ENCODE results near the gene SLC26A9. TPM values are rescaled to one million over a fixed set of nuclear protein-coding genes. Genes with fewer than 3 reads are reported as not detected.

SLC26A9 gene
- total RNA-seq, 2 donors from 2014 or later = 0.22 TPM

DNA sequence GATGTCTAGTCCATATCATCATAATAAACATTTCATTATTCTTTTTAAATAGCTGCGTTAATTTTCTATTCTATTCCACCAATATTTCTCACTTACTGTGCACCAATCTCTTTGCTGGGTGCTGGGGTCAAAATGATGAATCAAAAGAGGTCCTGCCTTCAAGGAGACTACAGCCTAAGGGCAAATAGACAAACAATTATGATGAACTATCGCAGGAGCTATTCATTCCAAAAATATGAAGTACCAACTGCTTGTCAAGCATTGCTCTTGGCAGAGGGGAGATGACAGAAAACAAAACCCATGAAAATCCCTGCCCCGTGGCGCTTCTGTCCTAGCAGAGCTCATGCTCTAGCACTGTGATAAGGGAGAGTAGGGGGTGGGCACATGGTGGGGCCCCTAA, 28.8 kb upstream of the SLC26A9 start:
- H3K36me3 ChIP-seq (ENCODE audit: control insufficient read depth, insufficient read depth, low read length) = no peaks in the 10 kb centered on the region
- DNase-seq = no peak
- H3K9me3 Mint-ChIP-seq = no peaks in the 10 kb centered on the region

DNA sequence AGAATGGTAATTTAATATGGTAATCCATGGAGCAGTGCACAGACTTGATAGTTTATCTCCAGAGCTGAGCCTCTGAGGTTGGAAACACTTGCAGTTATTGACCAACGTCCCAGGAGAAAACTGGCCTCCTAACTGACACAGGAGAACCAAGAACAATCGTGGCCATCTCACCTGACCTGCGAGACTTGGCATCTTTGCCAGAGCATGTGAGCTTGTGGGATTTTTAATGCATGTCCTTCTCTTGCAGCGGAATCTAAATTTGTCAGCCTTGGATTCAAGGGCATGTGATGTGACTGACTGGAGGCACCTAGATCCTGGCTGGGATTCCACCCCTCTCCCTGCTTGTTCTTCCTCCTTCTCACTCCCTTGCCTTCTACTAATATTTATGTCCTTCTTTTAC, 27.8 kb upstream of the SLC26A9 start:
- Histone ChIP-seq H3K36me3 (ENCODE audit: control insufficient read depth, insufficient read depth, low read length) (no peaks in the 10 kb centered on the region), H3K4me1 (ENCODE audit: control insufficient read depth, insufficient read depth, low read length) (no peaks in the 10 kb centered on the region), H3K4me3 (ENCODE audit: low read length) (no peak overlapping the region), H3K27ac (ENCODE audit: low read depth, low read length) (no peak overlapping the region), H3K27me3 (ENCODE audit: control insufficient read depth, insufficient read depth, low read length, poor library complexity, severe bottlenecking) (no peaks in the 10 kb centered on the region), H3K9me3 (ENCODE audit: control insufficient read depth, low read length) (no peaks in the 10 kb centered on the region), H3K9ac (ENCODE audit: extremely low read depth, low read length, poor library complexity, severe bottlenecking) (no peak overlapping the region)
- H3K9me3 Mint-ChIP-seq = no peaks in the 10 kb centered on the region
- no peak overlapping the region for H3K4me3 Mint-ChIP-seq
- H3K4me1 Mint-ChIP-seq = peaks cover 2% of the 10 kb centered on the region
- DNase-seq = no peak
- WGBS, 2 experiments (ENCODE audit: insufficient coverage in 1 of 2, insufficient read length in 1 of 2) = 88 to 91% methylated on average over 4 of the region's 4 CpGs
- H3K36me3 Mint-ChIP-seq (ENCODE audit: low read depth) = no peaks in the 10 kb centered on the region
- peaks cover 1% of the 10 kb centered on the region for H3K27me3 Mint-ChIP-seq (ENCODE audit: insufficient read depth)
- TF ChIP-seq, protein P1, sequence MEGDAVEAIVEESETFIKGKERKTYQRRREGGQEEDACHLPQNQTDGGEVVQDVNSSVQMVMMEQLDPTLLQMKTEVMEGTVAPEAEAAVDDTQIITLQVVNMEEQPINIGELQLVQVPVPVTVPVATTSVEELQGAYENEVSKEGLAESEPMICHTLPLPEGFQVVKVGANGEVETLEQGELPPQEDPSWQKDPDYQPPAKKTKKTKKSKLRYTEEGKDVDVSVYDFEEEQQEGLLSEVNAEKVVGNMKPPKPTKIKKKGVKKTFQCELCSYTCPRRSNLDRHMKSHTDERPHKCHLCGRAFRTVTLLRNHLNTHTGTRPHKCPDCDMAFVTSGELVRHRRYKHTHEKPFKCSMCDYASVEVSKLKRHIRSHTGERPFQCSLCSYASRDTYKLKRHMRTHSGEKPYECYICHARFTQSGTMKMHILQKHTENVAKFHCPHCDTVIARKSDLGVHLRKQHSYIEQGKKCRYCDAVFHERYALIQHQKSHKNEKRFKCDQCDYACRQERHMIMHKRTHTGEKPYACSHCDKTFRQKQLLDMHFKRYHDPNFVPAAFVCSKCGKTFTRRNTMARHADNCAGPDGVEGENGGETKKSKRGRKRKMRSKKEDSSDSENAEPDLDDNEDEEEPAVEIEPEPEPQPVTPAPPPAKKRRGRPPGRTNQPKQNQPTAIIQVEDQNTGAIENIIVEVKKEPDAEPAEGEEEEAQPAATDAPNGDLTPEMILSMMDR (conservative IDR thresholded peaks at IDR 0.05) = no peak
- no peak overlapping the region for H3K27ac Mint-ChIP-seq

More for the DNA sequence above, 28.8 kb upstream of the SLC26A9 start:
- TF ChIP-seq, protein P1 (conservative IDR thresholded peaks at IDR 0.05) = no peak
- no peaks in the 10 kb centered on the region for H3K9me3 ChIP-seq (ENCODE audit: control insufficient read depth, low read length)
- H3K27me3 ChIP-seq (ENCODE audit: control insufficient read depth, insufficient read depth, low read length, poor library complexity, severe bottlenecking) = no peaks in the 10 kb centered on the region
- H3K4me1 ChIP-seq (ENCODE audit: control insufficient read depth, insufficient read depth, low read length) = peaks cover 6% of the 10 kb centered on the region
- H3K4me3 ChIP-seq (ENCODE audit: low read length) = no peak overlapping the region
- Mint-ChIP-seq H3K4me3 (no peak overlapping the region), H3K4me1 (peaks cover 6% of the 10 kb centered on the region), H3K27me3 (ENCODE audit: insufficient read depth) (peaks cover 1% of the 10 kb centered on the region), H3K27ac (no peak overlapping the region), H3K36me3 (ENCODE audit: low read depth) (no peaks in the 10 kb centered on the region)
- peak overlapping the region; percentile 36 for H3K27ac ChIP-seq (ENCODE audit: low read depth, low read length)
- no peak overlapping the region for H3K9ac ChIP-seq (ENCODE audit: extremely low read depth, low read length, poor library complexity, severe bottlenecking)
- WGBS, 2 experiments (ENCODE audit: insufficient coverage in 1 of 2, insufficient read length in 1 of 2) = 91 to 100% methylated on average over 1 to 4 of the region's 4 CpGs

DNA sequence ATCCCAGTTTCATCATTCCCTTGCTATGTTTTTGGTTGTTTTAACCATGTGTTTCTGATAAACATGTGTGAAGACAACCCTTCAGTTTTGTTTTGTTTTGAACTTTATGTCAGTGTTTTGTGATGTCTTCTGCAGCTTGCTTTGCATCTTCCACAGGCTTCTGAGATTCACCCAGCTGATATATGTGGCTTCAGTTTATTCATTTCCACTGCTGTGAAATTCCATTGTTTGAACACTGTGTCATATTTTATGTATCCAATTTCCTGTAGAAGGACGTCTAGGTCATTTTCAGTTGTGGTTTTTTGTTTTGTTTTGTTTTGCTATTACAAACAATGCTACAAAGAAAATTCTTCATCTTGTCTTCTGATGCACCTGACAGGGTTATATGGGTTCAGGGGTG, 27.2 kb upstream of the SLC26A9 start:
- TF ChIP-seq, protein P1 (conservative IDR thresholded peaks at IDR 0.05) = no peak
- peaks cover 1% of the 10 kb centered on the region for H3K27me3 Mint-ChIP-seq (ENCODE audit: insufficient read depth)

More for the DNA sequence above, 27.2 kb upstream of the SLC26A9 start:
- H3K9ac ChIP-seq (ENCODE audit: extremely low read depth, low read length, poor library complexity, severe bottlenecking) = no peak overlapping the region
- no peak overlapping the region for H3K4me3 Mint-ChIP-seq
- H3K4me1 ChIP-seq (ENCODE audit: control insufficient read depth, insufficient read depth, low read length) = no peaks in the 10 kb centered on the region
- H3K27ac ChIP-seq (ENCODE audit: low read depth, low read length) = no peak overlapping the region
- H3K4me1 Mint-ChIP-seq = peaks cover 5% of the 10 kb centered on the region
- no peak overlapping the region for H3K4me3 ChIP-seq (ENCODE audit: low read length)
- H3K9me3 ChIP-seq (ENCODE audit: control insufficient read depth, low read length) = no peaks in the 10 kb centered on the region
- H3K27ac Mint-ChIP-seq = no peak overlapping the region
- no peaks in the 10 kb centered on the region for H3K36me3 Mint-ChIP-seq (ENCODE audit: low read depth)
- no peaks in the 10 kb centered on the region for H3K9me3 Mint-ChIP-seq
- no peak for DNase-seq
- no peaks in the 10 kb centered on the region for H3K27me3 ChIP-seq (ENCODE audit: control insufficient read depth, insufficient read depth, low read length, poor library complexity, severe bottlenecking)
- WGBS, 2 experiments (ENCODE audit: insufficient coverage in 1 of 2, insufficient read length in 1 of 2) = 50% methylated on average over 1 of the region's 1 CpG; no CpG with 5 or more reads in 1 of the 2 experiments
- no peaks in the 10 kb centered on the region for H3K36me3 ChIP-seq (ENCODE audit: control insufficient read depth, insufficient read depth, low read length)
